COLO668 (cell line): ENCODE measurements around the gene VARS1.
"Not testable (repeated sequence)": the region's sequence is repeated elsewhere in the genome, so short reads cannot be mapped to it uniquely, and the experiment has no call there.

Source experiments
- DNase-seq: peaks from one replicate; lab custom pipeline; 2025; ENCODE audit not compliant: unreplicated experiment; lab: John Stamatoyannopoulos, UW

Gene VARS1

DNA sequence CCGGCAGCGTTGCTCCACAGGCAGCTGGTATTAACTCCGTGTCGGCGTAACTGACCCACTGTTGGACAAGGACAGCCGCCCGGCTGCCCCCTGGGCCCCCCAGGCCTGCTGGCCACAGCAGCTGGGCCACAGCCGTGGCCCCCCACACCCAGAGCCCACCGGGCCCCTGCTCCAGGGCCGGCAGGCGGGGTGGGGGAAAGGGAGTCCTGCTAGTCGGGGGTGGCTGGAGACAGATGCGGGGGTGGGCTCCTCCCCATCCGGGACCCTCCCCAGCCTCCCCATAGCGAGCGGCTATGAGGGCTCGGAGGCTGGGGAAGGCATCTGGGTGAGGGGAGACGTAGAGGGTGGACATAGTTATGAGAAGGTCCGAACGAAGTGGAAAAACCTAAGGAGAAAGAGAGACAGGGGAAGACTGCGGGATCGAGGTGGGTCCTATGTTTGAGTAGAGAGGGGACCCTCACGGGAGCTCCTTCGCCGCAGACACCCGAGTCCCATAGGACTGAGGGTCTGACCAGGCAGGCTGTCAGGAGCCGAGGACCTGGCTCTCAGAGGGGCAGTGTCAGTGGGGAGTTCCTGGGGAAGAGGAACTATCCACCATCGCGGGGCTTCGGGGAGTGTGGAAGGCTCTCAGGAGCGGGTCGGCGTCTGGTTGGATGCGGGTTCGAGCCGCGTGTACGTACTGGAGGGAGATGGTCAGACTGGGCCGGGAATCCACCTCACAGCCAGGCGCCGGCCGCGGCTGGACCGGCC is 511 bp downstream of the VARS1 start:
- no peak for DNase-seq

DNA sequence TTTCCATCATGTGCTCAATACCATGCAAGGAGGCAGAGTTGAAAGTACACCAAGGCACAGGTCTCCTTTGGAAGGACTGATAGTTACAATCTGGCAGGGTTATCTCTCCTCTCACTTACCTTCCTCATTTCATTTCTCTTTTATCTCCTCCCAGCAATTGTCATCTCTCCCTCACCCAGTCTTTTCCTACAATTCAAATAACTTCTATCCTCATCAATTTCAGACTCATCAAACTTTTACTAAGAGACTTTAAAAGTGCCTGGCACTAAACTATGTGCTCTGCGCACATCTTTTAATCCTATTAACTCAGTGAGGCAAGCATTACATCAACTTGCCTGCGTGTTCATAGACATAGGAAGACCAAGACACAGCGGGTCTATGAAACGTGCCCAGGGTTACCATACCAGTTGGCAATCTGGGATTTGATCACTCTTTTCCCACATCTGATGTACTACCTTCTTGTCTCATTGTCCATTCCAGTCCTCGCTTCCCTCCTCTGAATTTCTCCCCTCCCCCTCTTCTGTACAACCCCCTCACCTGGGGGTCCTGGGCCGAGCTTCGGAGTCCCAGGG is 1.2 kb downstream of the VARS1 start:
- DNase-seq: peak; percentile 15

DNA sequence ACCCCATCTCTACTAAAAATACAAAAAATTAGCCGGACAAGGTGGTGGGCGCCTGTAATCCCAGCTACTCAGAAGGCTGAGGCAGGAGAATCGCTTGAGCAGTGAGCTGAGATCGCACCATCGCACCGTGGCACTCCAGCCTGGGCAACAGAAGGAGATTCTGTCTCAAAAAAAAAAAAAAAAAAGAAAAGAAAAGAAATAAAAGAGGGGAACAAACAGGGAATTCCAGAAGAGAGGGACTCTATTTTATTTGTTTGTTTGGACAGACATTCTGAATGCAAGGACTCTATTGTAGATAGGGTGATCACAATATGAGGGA is 1.7 kb downstream of the VARS1 start:
- not testable (repeated sequence) for DNase-seq

DNA sequence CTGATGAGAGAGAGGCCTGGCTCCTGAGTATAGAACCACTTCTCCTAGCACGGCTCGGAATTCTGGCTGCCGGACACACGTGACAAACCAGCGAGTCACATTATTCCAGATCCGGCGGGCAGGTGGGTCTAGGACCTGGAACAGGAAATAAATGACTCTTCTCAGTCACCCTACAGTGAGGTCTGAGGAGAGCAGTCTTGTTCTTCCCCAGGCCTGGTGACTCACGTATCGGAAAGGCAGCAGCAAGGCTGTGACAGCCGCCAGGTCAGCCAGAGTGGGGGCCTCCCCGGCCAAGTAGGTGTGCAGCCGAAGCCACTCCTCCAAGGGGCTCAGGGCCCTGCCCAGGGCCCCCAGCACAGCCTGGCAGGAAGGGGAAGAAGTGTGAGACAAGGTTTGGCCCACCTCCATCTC is 2.8 kb downstream of the VARS1 start:
- DNase-seq: peak; percentile 5

DNA sequence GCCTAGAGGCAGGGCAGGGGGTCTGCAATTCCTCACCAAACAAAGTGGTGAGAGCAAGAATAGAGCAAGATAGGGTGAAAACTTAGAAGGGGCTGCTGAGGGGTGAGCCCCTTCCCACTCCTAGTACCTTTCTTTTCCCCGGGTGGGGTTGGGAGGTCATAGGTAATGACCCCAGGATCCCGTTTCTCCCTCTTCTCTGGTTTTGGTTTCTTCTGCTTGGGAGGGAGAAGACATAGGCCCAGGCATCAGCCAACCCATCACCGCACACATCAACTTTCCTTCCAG is 3.5 kb downstream of the VARS1 start:
- no peak for DNase-seq

DNA sequence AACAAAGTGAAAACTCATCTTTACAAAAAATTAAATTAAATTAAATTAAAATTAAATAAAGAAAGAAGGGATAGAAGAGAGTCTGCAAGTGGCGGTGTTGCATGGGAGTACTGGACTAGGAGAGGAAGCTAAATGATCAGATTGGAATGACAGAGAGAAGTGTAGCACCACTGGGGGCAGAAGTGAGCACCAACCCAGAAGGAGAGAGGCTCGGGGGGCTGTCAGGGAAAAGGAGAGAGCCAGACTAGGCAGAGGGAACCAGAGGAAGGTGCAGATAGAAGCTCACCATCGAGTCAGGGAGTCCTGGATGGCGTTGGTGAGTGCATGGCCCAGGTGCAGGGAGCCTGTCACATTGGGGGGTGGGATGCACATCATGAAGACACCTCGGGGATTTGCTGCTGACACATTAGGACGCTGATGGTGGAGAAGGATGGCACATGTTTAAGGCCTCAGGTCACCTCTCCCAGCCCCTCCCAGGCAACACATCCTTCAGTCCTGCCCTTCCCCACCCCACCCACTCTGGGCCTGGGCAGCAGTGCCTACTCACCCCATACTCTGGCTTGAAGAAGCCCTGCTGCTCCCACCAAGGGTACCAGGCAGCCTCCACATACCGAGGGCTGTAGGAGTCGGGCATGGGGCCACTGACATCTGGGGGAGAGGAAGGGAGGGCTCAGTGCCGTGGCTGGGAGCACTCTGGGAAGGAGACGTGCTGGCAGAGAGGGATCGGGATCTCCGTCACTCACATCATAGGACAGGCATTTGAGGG is 4.0 kb downstream of the VARS1 start:
- peak; percentile 37 for DNase-seq

DNA sequence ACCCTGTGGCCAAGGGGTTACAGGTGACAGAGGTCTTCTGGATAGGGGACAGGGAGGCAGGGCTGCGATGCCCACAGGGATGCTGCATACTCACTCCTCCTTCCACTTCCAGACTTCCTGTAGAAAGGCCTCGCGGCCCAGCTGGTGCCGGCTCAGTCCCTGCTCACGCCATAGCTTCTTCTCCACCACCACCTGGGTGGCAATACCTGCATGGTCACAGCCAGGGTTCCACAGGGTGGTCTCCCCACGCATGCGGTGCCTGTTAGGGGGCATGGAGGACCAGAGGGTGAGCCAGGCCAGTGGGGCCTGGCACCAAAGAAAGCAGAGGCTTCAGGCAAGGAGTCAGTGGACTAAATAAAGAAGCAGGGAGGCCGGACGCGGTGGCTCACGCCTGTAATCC is 10.1 kb downstream of the VARS1 start:
- DNase-seq: no peak

DNA sequence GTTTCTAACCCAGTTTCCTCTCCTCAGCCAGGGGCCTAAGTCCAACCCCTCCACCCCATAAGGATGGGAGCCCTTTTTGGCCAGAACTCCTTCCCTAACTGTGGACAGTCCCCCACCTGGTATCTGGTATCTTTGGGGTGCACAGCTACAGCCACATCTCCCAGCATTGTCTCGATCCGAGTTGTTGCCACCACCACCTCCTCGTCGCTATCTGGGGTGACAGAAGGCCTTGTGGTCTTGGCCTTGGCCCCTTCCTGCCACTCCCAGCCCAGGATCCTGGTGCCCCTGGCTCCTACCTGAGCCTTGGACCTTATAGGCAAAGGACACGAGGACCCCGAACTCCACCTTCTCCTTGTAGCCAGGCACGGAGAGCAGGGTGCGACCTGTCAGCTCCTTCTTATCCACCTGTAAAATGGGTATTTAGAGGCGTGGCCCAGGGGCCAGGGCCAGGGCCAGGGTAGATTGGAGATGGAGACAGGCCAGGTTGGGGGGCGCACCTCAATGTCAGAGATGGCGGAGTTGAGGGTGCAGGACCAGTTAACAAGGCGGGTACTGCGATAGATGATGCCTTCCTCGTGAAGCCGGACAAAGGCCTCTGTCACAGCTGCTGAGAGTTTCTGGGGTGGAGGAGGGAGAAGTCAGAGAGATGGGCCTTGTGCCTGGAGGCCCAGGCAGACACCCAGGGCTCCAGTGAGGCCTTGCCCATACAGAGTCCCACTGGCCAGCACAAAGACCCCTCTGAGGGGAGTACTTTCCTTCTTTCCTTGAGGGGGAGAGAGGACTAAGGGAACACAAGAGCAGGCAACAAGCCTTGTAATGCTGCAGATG is 11.2 kb downstream of the VARS1 start:
- DNase-seq: no peak

DNA sequence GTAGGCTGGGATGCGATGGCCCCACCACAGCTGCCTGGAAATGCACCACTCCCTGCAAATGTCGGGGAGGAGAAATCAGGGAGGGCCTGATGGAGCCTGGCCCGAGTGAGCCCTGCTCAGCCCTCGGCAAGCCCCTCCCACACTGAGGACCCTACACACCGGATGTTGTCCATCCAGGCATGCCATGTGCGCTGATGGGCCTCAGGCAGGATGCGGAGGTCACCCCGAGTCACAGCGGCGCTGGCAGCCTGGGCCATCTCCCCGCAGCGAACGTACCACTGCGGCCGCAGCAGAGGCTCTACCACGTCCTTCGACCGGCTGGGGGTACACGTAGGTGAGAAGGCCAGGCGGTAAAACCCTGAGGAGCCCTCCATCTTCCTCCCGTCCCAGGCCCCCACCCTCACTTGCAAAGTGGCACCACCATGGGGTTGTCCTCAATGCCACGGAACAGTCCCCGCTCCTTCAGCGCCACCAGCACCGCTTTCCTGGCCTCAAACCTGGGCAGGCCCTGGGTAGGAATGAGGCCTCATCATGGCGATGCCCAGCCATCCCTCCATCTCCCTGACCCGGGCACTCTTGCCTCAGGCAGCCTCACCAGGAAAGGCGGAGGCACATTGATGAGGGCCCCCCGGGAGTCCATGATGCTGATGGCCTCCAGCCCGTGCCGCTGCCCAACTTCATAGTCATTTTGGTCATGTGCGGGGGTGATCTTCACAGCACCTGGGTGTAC is 13.3 kb downstream of the VARS1 start:
- no peak for DNase-seq

DNA sequence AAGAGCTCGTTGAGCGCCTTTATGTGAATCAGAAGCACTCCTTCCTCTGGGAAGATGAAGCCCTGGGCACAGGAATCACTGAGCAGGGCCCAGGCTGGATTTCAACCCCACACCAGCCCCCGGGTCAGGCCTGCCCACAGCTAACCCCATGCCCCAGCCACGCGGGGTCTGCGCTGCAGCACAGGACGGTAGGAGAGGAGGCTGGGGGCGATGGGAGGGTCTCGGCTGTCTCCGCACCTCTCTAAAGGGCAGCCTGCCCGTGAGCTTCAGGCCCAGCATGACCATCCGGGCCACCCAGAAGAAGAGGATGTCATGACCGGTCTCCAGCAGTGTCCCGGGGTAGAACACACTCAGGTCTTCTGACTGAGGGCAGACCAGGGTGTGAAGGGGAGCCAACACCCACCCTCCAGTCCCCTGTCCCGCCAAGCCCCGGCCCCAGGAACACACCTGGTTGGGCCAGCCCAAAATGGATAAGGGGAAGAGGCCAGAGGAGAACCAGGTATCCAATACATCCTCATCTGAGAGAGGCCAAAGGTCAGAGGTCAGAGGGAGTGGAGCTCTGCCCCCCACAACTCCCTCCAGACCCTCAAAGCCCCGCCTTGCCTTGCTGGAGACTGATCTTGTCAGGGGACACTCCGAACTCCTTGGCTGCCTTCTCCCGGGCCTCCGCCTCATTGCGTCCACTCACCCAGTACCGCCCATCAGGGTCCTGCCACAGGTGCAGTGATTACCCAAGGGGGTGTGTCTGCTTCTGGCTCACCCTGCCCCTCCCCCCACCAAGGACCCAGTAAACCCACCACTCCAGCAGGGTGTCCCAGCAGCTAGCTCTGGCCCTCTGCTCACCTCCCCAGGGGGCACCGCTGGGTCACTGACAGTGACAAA is 14.1 kb downstream of the VARS1 start:
- DNase-seq: no peak

DNA sequence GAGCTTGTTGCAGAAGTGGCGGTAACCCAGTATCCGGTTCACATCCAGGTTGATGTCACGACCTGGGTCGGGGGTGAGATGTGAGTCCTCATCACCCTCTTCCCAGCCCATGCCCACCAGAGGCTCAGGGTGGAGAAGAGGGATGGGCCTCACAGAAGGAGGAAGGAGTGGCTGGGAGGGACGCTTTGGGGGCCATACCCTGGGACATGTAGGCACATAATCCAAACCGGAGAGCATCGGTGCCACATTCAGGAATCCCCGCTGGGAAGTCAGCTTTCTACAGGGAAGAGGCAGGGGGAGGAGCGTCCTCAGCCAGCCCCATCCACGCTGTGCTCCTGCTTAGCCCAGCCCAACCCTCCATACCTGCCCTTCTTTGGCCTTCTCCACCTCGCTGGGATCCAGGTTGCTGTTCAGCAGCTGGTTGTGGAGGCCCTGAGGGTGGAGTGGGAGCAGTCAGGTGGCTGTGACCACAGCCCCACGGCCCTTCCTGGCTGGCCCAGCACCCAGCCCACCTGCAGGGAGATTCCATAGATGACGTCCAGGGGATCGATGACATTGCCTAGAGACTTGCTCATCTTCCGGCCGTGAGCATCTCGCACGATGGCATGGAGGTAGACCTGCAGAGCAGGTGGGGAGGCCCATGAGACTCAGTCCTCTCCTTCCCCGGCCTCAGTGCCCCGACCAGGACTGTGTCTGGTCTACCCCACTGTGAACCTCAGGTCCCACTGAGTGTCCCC is 14.9 kb downstream of the VARS1 start:
- no peak for DNase-seq

DNA sequence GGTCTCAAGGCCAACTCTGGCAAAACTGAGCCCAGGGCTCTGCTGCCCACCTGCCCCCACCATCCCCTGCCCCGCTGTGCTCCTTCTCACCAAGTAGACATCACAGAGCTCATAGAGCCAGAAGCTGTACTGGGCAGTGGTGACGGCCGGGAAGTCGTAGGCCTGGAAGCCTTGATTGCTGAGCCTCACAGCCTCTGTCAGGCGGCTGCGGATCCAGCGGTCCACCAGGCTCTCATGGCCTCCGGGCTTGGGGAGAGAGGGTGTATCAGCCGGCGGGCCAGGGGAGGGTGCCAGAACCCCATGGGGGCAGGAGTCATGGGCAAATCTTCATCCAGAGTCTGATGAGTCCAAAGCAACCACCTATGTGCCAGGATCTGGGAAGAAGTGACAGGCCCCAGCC is 15.6 kb downstream of the VARS1 start:
- no peak for DNase-seq

DNA sequence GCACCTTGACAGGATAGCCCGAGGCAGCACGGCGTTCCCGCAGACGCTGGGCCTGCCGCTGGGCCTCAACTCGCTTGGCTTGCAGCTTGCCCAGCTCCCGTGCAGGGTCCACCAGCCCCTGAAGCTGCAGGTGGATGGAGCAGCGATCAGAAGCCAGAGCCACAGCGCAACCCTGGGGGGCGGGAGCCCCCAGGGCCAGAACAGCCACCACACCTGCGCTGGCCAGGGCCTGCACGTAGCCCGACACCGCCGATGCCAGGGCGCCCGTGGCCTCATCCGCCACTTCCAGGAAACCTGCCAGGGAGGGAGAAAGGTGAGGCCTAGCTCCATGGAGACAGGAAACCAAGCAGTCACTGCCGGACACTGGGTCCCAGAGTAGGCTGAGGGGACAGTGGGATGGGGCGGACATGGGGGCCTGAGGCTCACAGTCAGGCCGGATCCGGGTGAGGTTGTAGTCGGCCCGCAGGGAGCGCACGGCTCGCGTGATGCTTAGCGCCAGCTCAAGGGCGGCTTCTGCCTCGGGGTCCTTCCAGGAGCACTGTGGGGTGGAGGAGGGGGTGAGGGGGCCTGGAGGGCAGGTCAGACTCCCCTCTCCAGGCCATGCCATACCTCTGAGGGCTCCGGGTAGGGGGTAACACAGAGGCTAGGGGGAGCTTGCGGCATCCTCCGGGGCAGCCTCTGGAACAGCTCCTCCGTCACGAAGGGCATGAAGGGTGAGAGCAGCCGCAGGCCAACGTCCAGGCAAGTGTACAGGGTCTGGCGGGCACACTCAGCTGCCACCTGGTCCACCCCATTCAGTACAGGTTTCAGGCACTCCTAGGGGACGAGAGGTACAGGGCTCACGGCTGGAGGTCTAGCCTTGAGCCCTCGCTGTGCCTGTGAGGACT is 16.3 kb downstream of the VARS1 start:
- DNase-seq: no peak

DNA sequence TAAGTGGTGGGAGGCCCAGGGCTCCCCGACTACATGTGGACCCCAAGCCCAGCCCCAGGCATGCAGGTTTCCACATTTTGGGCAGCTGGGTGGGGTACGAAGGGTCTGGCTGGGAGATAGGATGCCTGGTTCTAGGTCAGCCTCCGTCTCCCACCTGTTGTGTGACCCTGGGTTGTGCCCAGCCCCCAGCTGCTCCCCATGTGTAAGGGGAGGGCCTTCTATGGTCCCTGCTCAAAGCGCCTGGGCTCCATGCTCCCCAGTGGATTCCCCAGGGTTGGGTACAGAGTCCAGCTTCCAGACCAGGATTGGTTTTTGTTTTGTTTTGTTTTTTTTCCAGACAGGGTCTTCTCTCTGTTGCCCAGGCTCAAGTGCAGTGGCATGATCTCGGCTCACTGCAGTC is 17.4 kb downstream of the VARS1 start:
- no peak for DNase-seq

DNA sequence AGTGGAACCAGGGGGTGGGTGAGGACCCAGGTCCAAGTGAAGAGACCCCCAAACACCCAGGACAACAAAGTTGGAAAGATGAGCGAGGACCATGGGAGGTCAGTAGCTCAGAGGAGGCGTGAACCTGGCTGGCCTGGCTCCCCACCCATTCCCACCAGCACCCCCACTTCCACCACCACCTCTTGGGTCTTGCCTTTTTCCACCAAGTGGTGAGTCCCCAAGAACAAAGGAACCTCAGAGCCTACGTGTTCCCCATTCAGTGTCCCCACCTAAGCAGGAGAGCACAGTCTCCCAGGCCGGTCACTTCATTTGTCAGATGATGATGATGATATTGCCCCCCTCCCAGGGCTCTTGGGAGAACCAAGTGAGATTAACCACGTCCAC is 17.9 kb downstream of the VARS1 start:
- DNase-seq: no peak

DNA sequence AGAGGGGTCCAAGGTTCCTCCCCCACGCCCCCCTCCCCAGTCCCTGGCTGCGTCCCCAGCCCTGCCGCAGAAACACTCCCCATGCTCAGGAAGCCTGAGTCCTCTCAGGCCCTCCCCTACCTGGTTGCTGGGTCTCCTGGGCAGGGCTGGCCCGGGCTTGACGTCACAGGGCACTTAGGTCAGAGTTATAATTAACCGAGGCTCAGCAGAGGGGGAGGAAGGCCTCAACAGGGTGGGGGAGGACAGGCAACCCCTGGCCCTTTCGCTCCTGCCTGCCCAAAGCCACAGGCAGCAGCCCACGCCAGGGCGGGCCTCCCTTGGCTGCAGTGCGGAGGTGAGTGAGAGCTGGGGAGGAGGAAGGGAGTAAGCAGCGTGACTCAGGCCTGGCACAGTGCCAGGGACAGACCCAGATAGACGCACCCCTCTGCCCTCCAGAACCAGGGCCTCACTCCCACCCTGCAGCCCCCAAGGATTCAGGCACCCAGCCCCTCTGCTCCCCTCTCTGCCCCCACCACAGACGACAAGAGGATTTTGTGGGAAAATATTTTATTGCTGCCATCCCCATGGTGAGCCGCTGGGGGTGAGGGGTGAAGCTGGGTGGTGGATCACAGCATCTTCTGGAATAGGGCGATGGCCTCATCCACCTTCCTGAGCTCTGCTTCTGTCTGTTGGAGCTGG is 18.4 kb downstream of the VARS1 start, which contains the start of gene VWA7:
Gene VWA7, minus strand, starts transcription at position 340 of the 678 bp plus-strand sequence. CDS start 549 bp downstream, outside the sequence.
- DNase-seq: peak; percentile 80

DNA sequence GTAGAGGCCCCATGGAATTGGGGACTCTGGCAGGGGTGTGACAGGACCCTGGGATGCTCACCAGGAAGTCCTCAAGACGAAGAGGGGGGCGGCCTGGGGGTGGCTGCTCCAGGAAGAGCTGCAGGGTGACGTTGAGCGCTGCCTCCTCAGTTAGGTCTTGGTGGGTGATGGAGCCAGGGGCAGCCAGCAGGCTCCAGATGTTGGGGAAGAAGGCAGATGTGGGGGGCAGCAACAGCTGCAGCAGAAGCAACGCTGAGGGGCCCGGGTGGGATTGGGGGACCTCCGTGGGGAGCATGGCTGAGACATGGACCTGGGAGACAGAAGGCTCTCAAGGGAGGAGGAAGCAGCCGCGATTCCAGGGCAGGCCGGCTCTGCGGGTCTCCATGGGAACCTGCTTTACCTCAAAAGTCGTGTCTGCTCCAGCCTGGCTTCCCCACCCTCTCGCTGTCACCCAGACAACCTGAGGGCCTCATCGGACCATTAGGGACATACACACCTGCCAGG is 19.0 kb downstream of the VARS1 start:
- peak; percentile 63 for DNase-seq
